ENCODE results near the gene CORIN.

DNA sequence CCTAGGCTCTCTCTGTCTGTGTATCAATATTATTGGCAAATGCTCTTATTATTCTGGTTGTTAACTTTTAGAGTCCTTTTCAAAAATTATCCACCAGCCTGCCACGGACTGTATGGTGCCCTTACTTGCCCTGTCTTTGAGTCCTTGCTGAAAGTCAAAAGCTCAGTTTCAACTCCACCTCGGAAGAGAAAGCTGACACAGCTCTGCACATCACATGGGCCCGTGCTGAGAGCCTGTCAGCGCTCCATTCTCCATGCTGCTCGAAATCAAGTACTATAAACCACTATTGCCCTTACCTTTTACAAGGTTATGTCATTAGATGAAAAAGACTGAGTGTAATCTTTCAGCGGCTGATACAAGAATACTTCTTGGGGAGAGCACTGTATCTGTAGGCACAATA is 141.0 kb downstream of the CORIN start:
- TF ChIP-seq, protein P1, sequence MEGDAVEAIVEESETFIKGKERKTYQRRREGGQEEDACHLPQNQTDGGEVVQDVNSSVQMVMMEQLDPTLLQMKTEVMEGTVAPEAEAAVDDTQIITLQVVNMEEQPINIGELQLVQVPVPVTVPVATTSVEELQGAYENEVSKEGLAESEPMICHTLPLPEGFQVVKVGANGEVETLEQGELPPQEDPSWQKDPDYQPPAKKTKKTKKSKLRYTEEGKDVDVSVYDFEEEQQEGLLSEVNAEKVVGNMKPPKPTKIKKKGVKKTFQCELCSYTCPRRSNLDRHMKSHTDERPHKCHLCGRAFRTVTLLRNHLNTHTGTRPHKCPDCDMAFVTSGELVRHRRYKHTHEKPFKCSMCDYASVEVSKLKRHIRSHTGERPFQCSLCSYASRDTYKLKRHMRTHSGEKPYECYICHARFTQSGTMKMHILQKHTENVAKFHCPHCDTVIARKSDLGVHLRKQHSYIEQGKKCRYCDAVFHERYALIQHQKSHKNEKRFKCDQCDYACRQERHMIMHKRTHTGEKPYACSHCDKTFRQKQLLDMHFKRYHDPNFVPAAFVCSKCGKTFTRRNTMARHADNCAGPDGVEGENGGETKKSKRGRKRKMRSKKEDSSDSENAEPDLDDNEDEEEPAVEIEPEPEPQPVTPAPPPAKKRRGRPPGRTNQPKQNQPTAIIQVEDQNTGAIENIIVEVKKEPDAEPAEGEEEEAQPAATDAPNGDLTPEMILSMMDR (IDR thresholded peaks at IDR 0.05; ENCODE audit: insufficient read depth, low read length, poor library complexity, severe bottlenecking), result no peak
- TF ChIP-seq EZH2phosphoT487 (conservative IDR thresholded peaks at IDR 0.05; ENCODE audit: low read length), result no peak
